IPS-11a (cell line): ENCODE measurements around the gene ITPA.

ENCODE experiments used
- H3K4me3 ChIP-seq: one replicate; pipeline ENCODE4 v1.5.1; 2013; ENCODE audit warnings: low read depth, low read length, control low read depth

The ITPA gene

DNA sequence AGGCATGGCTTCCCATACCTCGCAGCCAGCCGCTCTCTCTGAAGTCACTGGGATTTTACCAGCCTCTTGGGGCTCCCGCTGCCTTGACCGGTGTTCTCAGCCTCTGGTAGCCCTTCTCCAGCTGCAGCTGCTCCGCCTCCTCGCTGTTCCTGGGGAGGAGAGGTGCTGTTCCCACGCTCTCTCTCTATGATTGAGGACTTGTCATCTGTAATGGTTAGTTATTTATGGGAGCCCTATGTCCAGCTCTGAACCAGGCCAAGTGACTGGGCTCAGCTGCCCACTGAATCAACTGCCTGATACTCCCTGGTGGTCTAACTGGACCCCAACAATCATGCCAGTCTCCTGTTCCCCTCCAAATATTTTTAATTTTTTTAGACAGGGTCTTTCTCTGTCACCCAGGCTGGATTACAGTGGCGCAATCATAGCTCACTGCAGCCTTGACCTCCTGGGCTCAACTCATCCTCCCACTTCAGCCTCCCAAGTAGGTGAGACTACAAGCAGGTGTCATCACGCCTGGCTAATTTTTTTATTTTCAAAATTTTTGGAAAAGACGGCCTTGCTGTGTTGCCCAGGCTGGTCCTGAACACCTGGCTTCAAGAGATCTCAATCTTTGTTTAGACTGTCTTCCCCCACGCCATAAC lies 34.5 kb downstream of the ITPA start:
- no peak overlapping the region for H3K4me3 ChIP-seq

DNA sequence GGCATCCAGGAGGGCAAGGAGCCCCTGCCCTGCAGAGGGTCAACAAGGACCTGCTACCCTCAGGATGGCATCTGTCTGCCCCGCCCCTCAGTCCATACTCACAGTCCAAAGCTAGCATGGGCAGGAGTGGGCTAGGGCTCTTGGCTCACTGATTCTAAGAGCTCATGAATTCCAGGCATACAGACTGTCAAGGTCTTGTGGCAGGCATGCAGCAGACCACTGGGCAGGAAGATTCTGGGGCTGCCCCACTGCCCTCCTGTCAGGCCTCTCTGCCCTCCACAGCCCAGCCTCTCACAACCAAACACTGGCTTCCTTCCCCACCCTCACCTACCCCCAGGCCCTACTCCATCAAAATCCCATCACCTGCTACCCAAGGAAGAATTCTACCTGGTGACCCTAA lies 35.3 kb downstream of the ITPA start:
- H3K4me3 ChIP-seq: no peak overlapping the region

DNA sequence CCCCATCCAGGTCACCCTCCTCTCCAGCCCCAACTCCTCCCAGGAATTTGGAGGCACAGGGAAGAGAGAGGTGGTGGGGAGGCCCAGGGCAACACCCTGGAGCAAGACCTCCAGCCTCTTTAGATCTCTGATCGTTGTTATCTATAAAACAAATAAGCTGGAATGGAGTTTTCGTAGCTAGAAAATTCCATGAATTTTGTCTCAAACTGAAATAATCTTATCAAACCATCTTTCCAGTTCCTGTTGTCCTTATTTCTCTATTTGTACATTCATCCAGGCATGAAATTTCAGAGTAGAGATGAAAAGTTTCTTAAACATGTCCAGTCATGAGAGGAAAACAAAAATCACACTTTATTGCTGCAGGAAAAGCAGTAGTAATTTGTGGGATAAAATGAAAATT lies 35.9 kb downstream of the ITPA start:
- H3K4me3 ChIP-seq: no peak overlapping the region

DNA sequence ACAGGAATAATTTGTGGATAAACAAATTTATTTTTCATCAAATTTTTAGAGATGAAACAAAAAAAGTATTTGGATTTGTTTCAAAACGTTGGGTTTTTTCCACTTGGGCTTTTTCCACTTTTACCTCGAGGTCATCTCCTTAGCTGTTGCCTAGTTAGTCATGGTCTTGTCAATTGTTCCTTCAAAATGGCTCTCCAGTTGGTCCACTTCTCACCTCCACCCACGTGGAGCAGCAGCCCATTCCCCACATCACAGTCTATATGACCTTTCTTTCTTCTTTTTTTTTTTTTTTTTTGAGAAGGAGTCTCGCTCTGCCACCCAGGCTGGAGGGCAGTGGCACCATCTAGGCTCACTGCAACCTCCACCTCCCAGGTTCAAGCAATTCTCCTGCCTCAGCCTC lies 36.4 kb downstream of the ITPA start:
- no peak overlapping the region for H3K4me3 ChIP-seq

DNA sequence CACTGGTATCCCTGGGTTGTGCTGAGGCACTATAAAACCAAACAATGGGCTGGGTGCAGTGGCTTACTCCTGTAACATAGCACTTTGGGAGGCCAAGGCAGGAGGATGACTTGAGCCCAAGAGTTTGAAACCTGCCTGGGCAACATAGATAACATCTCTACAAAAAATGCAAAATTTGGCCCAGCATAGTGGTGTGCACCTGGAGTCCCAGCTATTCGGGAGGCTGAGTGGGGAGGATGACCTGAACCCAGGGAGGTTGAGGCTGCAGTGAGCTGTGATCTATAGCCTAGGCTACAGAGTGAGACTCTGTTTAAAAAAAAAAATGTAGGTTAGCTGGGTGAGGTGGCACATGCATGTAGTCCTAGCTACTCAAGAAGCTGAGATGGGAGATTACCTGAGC lies 37.4 kb downstream of the ITPA start:
- no peak overlapping the region for H3K4me3 ChIP-seq

DNA sequence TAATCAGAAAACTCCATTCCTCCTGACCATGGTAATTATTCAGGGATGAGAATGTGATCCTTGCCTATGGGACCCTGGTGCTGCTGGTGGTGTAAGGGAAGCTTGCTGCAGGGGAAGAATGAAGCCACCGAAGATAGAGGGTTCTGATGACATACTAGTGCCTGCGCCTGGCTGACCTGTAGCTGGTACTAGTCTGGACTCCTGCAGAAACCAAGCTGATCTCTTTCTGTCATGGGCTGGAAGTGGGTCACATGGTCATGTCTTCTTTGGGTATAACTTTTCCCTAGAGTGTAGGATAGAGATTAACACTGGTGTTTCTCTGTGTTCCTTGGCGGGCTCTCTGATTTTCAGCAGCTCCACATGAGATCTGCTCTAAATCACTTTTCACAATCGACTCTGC lies 38.3 kb downstream of the ITPA start:
- H3K4me3 ChIP-seq: no peak overlapping the region

DNA sequence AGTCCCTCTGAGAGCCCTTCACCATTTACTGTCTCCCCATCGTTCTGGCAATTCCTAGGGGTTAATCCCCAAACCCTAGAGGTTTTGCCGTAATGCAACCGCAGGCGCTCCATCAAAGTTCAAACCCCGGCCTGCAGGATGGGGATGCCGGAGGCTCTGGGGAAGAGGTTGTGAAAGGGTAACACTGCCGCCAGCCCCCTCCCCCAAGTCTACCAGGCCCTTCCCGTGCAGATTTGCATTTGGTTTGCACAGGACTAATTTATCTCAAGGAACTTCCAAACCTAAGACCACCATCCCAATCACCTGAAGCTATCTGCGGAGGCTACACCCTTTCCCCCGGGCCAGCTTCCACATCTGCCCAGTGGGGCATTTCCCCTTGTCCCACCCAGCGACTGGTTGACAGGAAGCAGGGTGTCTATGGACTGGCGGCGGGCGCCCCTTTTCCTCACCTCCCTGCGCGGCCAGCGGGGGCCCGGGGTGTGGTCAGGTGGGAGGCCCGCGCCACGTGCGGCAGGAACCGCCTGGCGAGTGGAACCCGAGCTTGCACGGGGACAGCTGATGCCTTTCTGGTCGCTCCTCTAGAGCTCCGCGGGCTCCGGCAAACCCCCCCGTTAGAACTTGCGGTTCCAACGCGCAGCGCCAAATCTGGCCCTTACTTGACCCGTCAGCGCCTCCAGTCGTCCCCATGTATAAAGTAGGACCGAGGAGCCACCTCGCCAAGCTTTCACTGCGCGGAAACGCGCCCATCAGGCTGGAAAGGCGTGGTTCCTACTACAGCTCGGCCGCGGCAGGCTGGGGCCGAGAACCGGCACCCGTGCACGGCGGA lies 39.1 kb downstream of the ITPA start:
- peak overlapping the region; percentile 37 for H3K4me3 ChIP-seq

DNA sequence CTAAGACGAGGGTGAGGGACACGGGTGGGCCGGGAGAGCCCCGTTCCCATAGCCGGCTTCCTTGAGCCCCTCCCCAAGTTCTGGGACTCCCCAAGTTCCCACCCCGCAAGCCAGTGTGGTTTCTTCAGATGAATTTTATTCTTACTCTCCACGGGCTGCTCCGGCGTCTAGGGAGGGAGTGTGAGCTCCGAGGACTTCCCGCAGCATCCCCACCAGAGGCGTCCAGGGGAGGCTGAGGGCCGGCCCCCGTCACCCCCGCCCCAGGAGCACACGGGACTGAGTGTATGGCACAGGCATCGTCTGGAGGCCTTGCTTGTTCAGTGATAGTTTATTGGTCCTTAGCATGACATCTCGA lies 39.7 kb downstream of the ITPA start:
- H3K4me3 ChIP-seq: peak overlapping the region; percentile 37

DNA sequence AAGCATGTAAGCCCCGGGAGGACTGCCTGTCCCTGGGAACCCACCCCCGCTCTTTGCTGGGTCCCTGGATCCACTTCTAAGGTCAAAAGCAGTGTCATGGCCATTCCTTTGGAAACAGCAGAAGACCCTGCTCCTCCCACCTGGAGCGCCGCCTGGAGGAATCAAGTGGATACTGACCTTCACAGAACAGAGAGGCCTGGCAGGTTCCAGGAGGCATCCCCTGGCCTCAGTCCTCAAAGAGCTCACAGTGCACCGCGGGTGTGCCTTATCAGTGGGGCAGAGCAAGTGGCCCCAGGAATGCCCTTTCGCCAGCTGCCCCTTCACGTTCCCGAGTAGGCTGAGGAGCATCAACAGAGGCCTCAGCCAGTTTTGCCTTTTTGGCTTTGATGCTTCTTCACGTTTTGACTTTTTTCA lies 40.8 kb downstream of the ITPA start:
- H3K4me3 ChIP-seq: no peak overlapping the region

DNA sequence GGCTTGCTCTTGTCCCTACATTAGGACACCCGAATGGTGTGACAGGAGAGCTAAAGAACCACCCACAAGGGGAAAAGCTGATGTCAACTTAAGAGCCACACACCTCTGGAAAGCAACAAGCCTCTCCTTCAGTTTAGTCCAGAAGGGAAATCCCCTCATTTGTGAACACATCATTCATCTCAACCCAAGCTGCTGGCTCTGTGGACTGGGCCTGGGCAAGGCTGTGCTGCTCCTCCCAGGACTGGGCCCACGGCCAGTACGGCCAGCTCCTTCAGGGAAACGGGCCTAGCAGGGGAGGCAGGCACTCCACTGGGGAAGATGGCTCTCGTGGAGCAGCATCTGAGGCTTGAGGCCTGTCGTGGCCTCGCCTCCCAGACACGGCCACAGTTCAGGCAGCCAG lies 42.5 kb downstream of the ITPA start:
- H3K4me3 ChIP-seq: no peak overlapping the region

DNA sequence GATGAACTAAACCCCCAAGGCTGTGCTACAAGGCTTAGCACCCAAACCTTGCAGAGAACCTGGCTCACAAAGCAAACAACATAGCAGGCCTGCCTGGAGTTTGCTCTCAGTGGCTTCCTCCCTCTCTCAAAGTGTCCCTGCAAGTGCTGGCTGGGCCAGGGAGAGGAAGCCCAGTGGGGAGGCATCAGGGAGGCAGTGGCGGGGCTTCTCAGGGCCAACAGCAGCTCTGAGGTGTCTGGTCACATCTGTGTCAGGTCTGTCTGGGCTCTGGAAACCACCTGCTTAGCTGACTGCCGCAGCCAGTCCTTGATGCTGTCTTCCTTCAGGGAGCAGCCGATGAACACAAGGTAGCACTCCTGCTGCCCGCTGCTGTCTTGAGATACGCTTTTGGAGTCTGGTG lies 46.4 kb downstream of the ITPA start:
- no peak overlapping the region for H3K4me3 ChIP-seq

DNA sequence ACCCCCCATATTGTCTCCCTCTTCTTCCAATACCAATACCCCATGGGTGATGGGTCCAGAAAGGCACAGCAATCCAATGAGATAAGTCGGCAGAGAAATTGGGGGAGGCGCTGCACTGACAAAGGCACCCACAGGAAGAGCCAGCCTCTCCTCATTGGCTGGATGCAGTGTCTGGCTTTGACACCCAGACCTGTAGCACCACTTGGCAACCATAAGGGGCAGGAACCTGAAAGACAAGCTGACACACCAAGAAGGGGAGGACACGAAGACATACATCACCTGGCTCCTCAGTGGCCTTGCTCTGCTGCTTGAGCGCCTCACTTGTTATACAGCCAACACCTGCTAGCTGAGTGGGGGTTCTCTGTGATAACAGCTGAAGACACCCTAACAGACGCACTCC lies 49.1 kb downstream of the ITPA start:
- no peak overlapping the region for H3K4me3 ChIP-seq

DNA sequence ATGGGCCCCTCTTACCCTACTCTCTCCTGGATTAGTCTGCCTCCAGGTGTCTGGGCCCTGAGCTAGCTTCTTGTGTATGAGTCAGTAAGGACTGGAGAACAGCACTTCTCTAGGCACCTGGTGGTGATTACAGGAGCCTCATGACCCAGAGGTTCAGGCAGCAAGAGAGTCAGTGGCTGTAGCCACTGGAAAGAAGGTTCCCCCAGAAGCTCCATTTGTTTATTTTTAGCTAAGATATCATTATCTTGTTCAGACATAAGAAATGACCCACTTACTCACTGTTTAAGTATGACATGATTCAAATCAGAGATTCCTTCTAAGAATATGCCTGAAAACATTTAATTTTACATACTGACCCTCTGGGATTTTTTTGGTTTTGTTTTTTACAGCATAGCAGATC lies 53.3 kb downstream of the ITPA start:
- no peak overlapping the region for H3K4me3 ChIP-seq

DNA sequence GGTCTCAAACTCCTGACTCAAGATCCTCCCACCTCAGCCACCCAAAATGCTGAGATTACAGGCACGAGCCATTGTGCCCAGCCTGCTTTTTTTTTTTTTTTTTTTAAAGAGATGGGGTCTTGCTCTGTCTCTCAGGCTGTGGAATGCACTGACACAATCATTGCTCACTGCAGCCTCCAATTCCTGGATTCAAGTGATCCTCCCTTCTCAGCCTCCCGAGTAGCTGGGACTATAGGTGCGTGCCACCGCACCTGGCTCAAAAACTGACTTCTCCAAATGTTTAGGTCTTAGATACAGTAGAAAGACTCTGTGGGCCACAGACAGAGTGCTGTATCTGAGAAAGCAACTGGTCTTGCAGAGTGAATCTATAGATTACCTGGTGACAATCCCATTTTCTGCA lies 60.8 kb downstream of the ITPA start:
- H3K4me3 ChIP-seq: no peak overlapping the region

DNA sequence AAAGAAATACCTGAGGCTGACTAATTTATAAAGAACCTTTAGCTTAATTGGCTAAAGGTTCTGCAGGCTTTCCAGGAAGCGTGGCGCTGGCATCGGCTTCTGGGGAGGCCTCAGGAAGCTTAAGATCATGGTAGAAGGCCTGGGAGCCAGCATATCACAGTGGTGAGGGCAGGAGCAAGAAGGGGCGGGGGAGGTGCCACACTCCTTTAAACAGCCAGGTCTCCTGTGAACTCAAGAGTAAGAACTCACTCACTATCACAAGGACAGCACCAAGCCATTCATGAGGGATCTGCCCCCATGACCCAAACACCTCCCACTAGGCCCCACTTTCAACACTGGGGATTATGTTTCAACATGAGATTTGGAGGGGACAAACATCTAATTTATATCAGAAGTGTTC lies 64.1 kb downstream of the ITPA start:
- no peak overlapping the region for H3K4me3 ChIP-seq
